Endodermal cell (in vitro differentiated cells): Measurements from ENCODE around the gene CARNS1. TPM values are rescaled to one million over a fixed set of nuclear protein-coding genes. Genes with fewer than 3 reads are reported as not detected.

Experiments
- DNase-seq: peaks from one replicate; pipeline ENCODE4 v3.0.0-alpha.2; 2017
- H3K27ac ChIP-seq: 2 replicates; pipeline ENCODE4 v1.5.1; 2013; ENCODE audit warnings: mild to moderate bottlenecking, low read depth, low read length, moderate library complexity
- H3K27me3 ChIP-seq: 2 replicates; pipeline ENCODE4 v1.6.1; 2013; ENCODE audit warnings: mild to moderate bottlenecking, low read length, moderate library complexity; ENCODE audit not compliant: insufficient read depth, control insufficient read depth, poor library complexity, severe bottlenecking
- H3K36me3 ChIP-seq: 2 replicates; pipeline ENCODE4 v1.7.0; 2013; ENCODE audit warnings: mild to moderate bottlenecking, low read length, moderate library complexity; ENCODE audit not compliant: control insufficient read depth, insufficient read depth
- H3K4me1 ChIP-seq: one replicate; pipeline ENCODE4 v1.7.0; 2013; ENCODE audit warnings: low read length; ENCODE audit not compliant: control insufficient read depth, insufficient read depth
- H3K4me3 ChIP-seq: 2 replicates; pipeline ENCODE4 v1.5.1; 2013; ENCODE audit warnings: mild to moderate bottlenecking, low read length, moderate library complexity
- H3K9ac ChIP-seq: 2 replicates; pipeline ENCODE4 v1.6.1; 2013; ENCODE audit warnings: mild to moderate bottlenecking, low read length, moderate library complexity; ENCODE audit not compliant: poor library complexity, severe bottlenecking; ENCODE audit errors: extremely low read depth
- H3K9me3 ChIP-seq: 2 replicates; pipeline ENCODE4 v1.6.1; 2013; ENCODE audit warnings: mild to moderate bottlenecking, low read length, moderate library complexity; ENCODE audit not compliant: control insufficient read depth
- H3K27ac Mint-ChIP-seq: 2 replicates; pipeline ENCODE4 v1.8.0; 2020; ENCODE audit warnings: mixed read lengths
- H3K27me3 Mint-ChIP-seq: 2 replicates; pipeline ENCODE4 v1.8.0; 2021; ENCODE audit warnings: mild to moderate bottlenecking, mixed read lengths; ENCODE audit not compliant: insufficient read depth
- H3K36me3 Mint-ChIP-seq: 2 replicates; pipeline ENCODE4 v1.8.0; 2020; ENCODE audit warnings: low read depth, mixed read lengths
- H3K4me1 Mint-ChIP-seq: 2 replicates; pipeline ENCODE4 v1.8.0; 2020; ENCODE audit warnings: mixed read lengths
- H3K4me3 Mint-ChIP-seq: 2 replicates; pipeline ENCODE4 v1.8.0; 2020; ENCODE audit warnings: mild to moderate bottlenecking, moderate library complexity, mixed read lengths
- H3K9me3 Mint-ChIP-seq: 2 replicates; pipeline ENCODE4 v1.8.0; 2020; ENCODE audit warnings: mild to moderate bottlenecking, mixed read lengths
- WGBS, 2 experiments: methylation state at CpG; one replicate each; pipeline versions ENCODE4 v1.1.5 to v1.1.7; 2013; ENCODE audit warnings: missing lambda C conversion rate in 2 of 2, mixed read lengths in 1 of 2; ENCODE audit not compliant: insufficient coverage in 1 of 2, insufficient read length in 1 of 2; 5-methylcytosine and 5-hydroxymethylcytosine counted together
- total RNA-seq, 2 donors: library from RNA; stranded (reverse); fragmentation: NEBNext Ultra II Directional in 1 of 2; extraction: Animal tissue kit (Norgen Biotek cat#: 25700) in 1 of 2; gene quantifications; 2 replicates in 1 of 2; 3 replicates in 1 of 2; pipeline ENCODE4 v1.2.1, GENCODE V29; 2021
- TF ChIP-seq, protein P1 (sequence below): fragments of 200-600 bp; sonication (generic); conservative IDR thresholded peaks from 2 replicates; pipeline ENCODE4 v1.5.0; 2021; ENCODE audit warnings: antibody characterized with exemption, mild to moderate bottlenecking

Gene CARNS1
- total RNA-seq, 2 donors from 2014 or later: 1.6 to 2.2 TPM

DNA sequence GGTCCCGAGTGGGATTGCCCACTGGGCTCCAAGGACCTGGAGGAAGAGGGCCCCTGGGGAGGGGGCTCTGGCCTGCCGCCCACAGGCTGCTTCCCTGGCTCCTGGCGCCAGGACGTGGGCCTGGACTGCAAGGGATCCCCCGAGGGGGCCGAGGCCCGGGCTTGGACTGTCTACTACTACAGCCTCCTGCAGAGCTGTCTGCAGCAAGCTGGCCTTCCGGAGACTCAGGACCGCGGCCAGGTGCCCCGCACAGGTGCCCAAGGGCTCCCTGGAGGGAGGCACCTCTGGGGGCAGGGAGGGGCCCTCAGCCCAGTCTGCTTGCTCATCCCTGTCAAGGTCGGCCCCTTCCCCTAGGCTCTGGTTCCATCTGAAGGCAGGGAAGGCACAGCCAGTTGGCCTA, 1.9 kb downstream of the CARNS1 start:
- no peaks in the 10 kb centered on the region for H3K9me3 ChIP-seq
- TF ChIP-seq, protein P1, sequence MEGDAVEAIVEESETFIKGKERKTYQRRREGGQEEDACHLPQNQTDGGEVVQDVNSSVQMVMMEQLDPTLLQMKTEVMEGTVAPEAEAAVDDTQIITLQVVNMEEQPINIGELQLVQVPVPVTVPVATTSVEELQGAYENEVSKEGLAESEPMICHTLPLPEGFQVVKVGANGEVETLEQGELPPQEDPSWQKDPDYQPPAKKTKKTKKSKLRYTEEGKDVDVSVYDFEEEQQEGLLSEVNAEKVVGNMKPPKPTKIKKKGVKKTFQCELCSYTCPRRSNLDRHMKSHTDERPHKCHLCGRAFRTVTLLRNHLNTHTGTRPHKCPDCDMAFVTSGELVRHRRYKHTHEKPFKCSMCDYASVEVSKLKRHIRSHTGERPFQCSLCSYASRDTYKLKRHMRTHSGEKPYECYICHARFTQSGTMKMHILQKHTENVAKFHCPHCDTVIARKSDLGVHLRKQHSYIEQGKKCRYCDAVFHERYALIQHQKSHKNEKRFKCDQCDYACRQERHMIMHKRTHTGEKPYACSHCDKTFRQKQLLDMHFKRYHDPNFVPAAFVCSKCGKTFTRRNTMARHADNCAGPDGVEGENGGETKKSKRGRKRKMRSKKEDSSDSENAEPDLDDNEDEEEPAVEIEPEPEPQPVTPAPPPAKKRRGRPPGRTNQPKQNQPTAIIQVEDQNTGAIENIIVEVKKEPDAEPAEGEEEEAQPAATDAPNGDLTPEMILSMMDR: no peak
- no peak overlapping the region for H3K9ac ChIP-seq
- peaks cover 13% of the 10 kb centered on the region for H3K27me3 ChIP-seq
- no peaks in the 10 kb centered on the region for H3K36me3 ChIP-seq
- Mint-ChIP-seq H3K27me3 (peaks cover 23% of the 10 kb centered on the region), H3K4me1 (peaks cover 14% of the 10 kb centered on the region), H3K4me3 (no peak overlapping the region), H3K9me3 (no peaks in the 10 kb centered on the region), H3K27ac (no peak overlapping the region), H3K36me3 (no peaks in the 10 kb centered on the region)
- no peak overlapping the region for H3K4me3 ChIP-seq
- H3K27ac ChIP-seq: no peak overlapping the region
- DNase-seq: no peak
- 85 to 92% methylated on average over 5 to 12 of the region's 12 CpGs for WGBS, 2 experiments
- H3K4me1 ChIP-seq: no peaks in the 10 kb centered on the region

DNA sequence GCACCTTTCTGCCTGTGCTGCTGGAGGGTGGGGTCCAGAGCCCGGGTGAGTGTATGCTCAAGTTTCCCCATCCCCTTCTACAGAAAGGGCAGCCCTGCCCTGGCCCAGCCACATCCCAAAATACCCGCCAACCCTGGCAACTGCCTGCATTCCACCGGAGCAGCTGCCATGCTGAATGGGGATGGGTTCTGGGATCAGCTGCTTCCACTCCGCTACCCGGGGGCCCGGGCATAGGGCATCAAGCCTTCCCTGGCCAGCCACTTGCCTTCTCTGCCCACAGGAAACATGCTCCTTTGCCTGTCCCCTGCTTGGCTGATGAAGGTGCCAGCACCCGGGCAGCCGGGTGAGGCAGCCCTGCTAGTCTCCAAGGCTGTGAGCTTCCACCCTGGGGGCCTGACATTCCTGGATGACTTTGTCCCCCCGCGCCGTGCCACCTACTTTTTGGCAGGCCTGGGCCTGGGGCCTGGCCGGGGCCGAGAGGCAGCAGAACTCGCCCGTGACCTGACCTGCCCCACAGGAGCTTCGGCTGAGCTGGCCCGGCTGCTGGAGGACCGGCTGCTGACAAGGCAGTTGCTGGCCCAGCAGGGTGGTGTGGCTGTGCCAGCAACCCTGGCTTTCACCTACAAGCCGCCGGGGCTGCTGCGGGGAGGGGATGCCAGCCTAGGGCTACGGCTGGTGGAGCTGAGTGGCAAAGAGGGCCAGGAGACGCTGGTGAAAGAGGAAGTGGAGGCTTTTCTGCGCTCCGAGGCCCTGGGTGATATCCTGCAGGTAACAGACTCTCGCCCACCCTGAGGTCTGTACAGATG, 3.2 kb downstream of the CARNS1 start:
- Histone ChIP-seq H3K36me3 (no peaks in the 10 kb centered on the region), H3K4me1 (no peaks in the 10 kb centered on the region), H3K4me3 (no peak overlapping the region), H3K9me3 (no peaks in the 10 kb centered on the region), H3K9ac (no peak overlapping the region), H3K27me3 (peaks cover 13% of the 10 kb centered on the region), H3K27ac (no peak overlapping the region)
- H3K4me1 Mint-ChIP-seq: peaks cover 10% of the 10 kb centered on the region
- 92 to 95% methylated on average over 19 to 26 of the region's 26 CpGs for WGBS, 2 experiments
- TF ChIP-seq, protein P1: no peak
- H3K27me3 Mint-ChIP-seq: peaks cover 11% of the 10 kb centered on the region
- H3K4me3 Mint-ChIP-seq: no peak overlapping the region
- no peaks in the 10 kb centered on the region for H3K36me3 Mint-ChIP-seq
- no peak for DNase-seq
- H3K27ac Mint-ChIP-seq: no peak overlapping the region
- H3K9me3 Mint-ChIP-seq: no peaks in the 10 kb centered on the region

DNA sequence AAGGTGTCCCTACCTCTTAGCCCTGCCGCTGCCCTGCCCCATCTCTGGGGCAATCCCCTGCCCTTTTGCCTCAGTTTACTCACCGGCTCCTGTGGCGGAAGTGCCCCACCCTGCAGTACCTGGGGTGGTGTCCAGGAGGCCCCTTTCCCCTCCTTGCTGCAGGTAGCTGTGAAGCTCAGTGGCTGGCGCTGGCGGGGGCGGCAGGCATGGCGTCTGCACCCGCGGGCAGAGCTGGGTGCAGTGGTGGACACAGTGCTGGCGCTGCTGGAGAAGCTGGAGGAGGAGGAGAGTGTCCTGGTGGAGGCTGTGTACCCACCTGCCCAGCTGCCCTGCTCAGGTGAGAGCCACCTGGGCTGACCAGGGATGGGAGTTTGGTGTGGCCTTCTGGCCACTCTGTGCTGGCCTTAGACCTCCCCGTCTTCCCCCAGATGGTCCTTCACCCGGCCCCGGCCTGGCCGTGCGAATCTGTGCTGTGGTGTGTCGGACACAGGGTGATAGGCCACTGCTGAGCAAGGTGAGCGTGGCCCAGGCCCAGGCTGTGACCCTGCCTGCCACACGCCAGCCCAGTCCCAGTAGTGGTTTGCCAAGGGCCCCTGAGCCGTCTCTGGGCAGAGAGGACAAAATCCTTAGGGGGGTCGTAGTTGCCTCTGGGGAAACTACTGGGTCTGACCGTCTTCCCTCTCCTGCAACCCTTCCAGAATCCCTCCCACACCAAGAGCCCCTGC, 4.0 kb downstream of the CARNS1 start:
- WGBS, 2 experiments: 92 to 98% methylated on average over 13 to 21 of the region's 21 CpGs
- Mint-ChIP-seq H3K4me1 (peaks cover 10% of the 10 kb centered on the region), H3K27me3 (peaks cover 10% of the 10 kb centered on the region), H3K27ac (no peak overlapping the region), H3K9me3 (no peaks in the 10 kb centered on the region), H3K36me3 (no peaks in the 10 kb centered on the region), H3K4me3 (no peak overlapping the region)
- no peaks in the 10 kb centered on the region for H3K9me3 ChIP-seq
- TF ChIP-seq, protein P1: no peak
- DNase-seq: no peak
- no peak overlapping the region for H3K27ac ChIP-seq
- H3K9ac ChIP-seq: no peak overlapping the region
- H3K4me3 ChIP-seq: no peak overlapping the region
- peaks cover 13% of the 10 kb centered on the region for H3K27me3 ChIP-seq
- no peaks in the 10 kb centered on the region for H3K36me3 ChIP-seq
- no peaks in the 10 kb centered on the region for H3K4me1 ChIP-seq
